ENCODE results near the gene HIF1A. TPM values are rescaled to one million over a fixed set of nuclear protein-coding genes. Genes with fewer than 3 reads are reported as not detected.

Gene HIF1A
- total RNA-seq, 1 donor from 2014 or later = 299 TPM

GRCh38 chr14:61672796-61673195 is 22.5 kb upstream of the HIF1A start:
- H3K36me3 ChIP-seq = no peaks in the 10 kb centered on the region
- Mint-ChIP-seq H3K4me3 (no peak overlapping the region), H3K36me3 (no peaks in the 10 kb centered on the region), H3K27ac (no peak overlapping the region), H3K27me3 (ENCODE audit: insufficient read depth, low read depth) (peaks cover 4% of the 10 kb centered on the region), H3K9me3 (no peaks in the 10 kb centered on the region), H3K4me1 (no peaks in the 10 kb centered on the region)
- H3K9me3 ChIP-seq (ENCODE audit: low read depth) = no peaks in the 10 kb centered on the region
- TF ChIP-seq EZH2phosphoT487 (IDR thresholded peaks at IDR 0.05) (no peak), CTCF (IDR thresholded peaks at IDR 0.05) (no peak), EZH2 (IDR thresholded peaks at IDR 0.05) (no peak)
- no peaks in the 10 kb centered on the region for H3K27me3 ChIP-seq
- H3K27ac ChIP-seq = no peak overlapping the region
- H3F3A ChIP-seq (ENCODE audit: low read depth) = no peaks in the 10 kb centered on the region
- H3K4me1 ChIP-seq = peaks cover 5% of the 10 kb centered on the region
- no peaks in the 10 kb centered on the region for H3K79me2 ChIP-seq (ENCODE audit: low read depth)
- no peak overlapping the region for H3K9ac ChIP-seq
- H3K4me3 ChIP-seq = no peak overlapping the region
- DNase-seq (ENCODE audit: low spot score) = no peak
- H2AFZ ChIP-seq (replicated peaks) = no peak overlapping the region
- H4K20me1 ChIP-seq (ENCODE audit: low read depth) = no peaks in the 10 kb centered on the region
- H3K4me2 ChIP-seq = no peak overlapping the region

GRCh38 chr14:61673305-61673704 is 22.0 kb upstream of the HIF1A start:
- Histone ChIP-seq H3K9me3 (ENCODE audit: low read depth) (no peaks in the 10 kb centered on the region), H4K20me1 (ENCODE audit: low read depth) (no peaks in the 10 kb centered on the region), H3F3A (ENCODE audit: low read depth) (peaks cover 5% of the 10 kb centered on the region), H3K4me3 (no peak overlapping the region), H3K4me1 (peaks cover 7% of the 10 kb centered on the region), H2AFZ (replicated peaks) (no peak overlapping the region), H3K27ac (no peak overlapping the region), H3K79me2 (ENCODE audit: low read depth) (no peaks in the 10 kb centered on the region), H3K27me3 (no peaks in the 10 kb centered on the region), H3K36me3 (no peaks in the 10 kb centered on the region), H3K4me2 (no peak overlapping the region), H3K9ac (no peak overlapping the region)
- Mint-ChIP-seq H3K4me3 (no peak overlapping the region), H3K27me3 (ENCODE audit: insufficient read depth, low read depth) (peaks cover 4% of the 10 kb centered on the region), H3K4me1 (no peaks in the 10 kb centered on the region), H3K9me3 (no peaks in the 10 kb centered on the region), H3K27ac (no peak overlapping the region), H3K36me3 (no peaks in the 10 kb centered on the region)
- DNase-seq (ENCODE audit: low spot score) = no peak
- TF ChIP-seq EZH2 (IDR thresholded peaks at IDR 0.05) = no peak
- no peak for TF ChIP-seq EZH2phosphoT487 (IDR thresholded peaks at IDR 0.05)
- no peak for TF ChIP-seq CTCF (IDR thresholded peaks at IDR 0.05)

- Histone ChIP-seq H3K79me2 (ENCODE audit: low read depth) (no peaks in the 10 kb centered on the region), H3K27me3 (no peaks in the 10 kb centered on the region), H3K4me2 (no peak overlapping the region), H4K20me1 (ENCODE audit: low read depth) (no peaks in the 10 kb centered on the region), H3K27ac (no peak overlapping the region), H2AFZ (replicated peaks) (no peak overlapping the region), H3K9ac (no peak overlapping the region), H3K36me3 (no peaks in the 10 kb centered on the region), H3K4me3 (no peak overlapping the region), H3K9me3 (ENCODE audit: low read depth) (no peaks in the 10 kb centered on the region), H3K4me1 (peaks cover 22% of the 10 kb centered on the region), H3F3A (ENCODE audit: low read depth) (peaks cover 18% of the 10 kb centered on the region)
- Mint-ChIP-seq H3K9me3 (no peaks in the 10 kb centered on the region), H3K27me3 (ENCODE audit: insufficient read depth, low read depth) (peaks cover 4% of the 10 kb centered on the region), H3K4me1 (peaks cover 11% of the 10 kb centered on the region), H3K36me3 (no peaks in the 10 kb centered on the region), H3K4me3 (no peak overlapping the region), H3K27ac (no peak overlapping the region)
- no peak for DNase-seq (ENCODE audit: low spot score)
- TF ChIP-seq EZH2 (IDR thresholded peaks at IDR 0.05) = no peak
- no peak for TF ChIP-seq EZH2phosphoT487 (IDR thresholded peaks at IDR 0.05)
Measured at GRCh38 chr14:61675291-61675690, 20.0 kb upstream of the HIF1A start.

- H3K4me1 ChIP-seq = peaks cover 22% of the 10 kb centered on the region
- Mint-ChIP-seq H3K4me1 (peaks cover 11% of the 10 kb centered on the region), H3K9me3 (no peaks in the 10 kb centered on the region), H3K4me3 (no peak overlapping the region), H3K27ac (no peak overlapping the region), H3K27me3 (ENCODE audit: insufficient read depth, low read depth) (peaks cover 2% of the 10 kb centered on the region), H3K36me3 (no peaks in the 10 kb centered on the region)
- peaks cover 18% of the 10 kb centered on the region for H3F3A ChIP-seq (ENCODE audit: low read depth)
- H3K36me3 ChIP-seq = no peaks in the 10 kb centered on the region
- H3K27ac ChIP-seq = no peak overlapping the region
- no peak for TF ChIP-seq EZH2phosphoT487 (IDR thresholded peaks at IDR 0.05)
- TF ChIP-seq CTCF (IDR thresholded peaks at IDR 0.05) = no peak
- TF ChIP-seq EZH2 (IDR thresholded peaks at IDR 0.05) = no peak
- H3K4me2 ChIP-seq = no peak overlapping the region
- DNase-seq (ENCODE audit: low spot score) = no peak
- H3K79me2 ChIP-seq (ENCODE audit: low read depth) = no peaks in the 10 kb centered on the region
- H3K4me3 ChIP-seq = no peak overlapping the region
- H3K9me3 ChIP-seq (ENCODE audit: low read depth) = no peaks in the 10 kb centered on the region
- H4K20me1 ChIP-seq (ENCODE audit: low read depth) = no peaks in the 10 kb centered on the region
- no peak overlapping the region for H3K9ac ChIP-seq
- H2AFZ ChIP-seq (replicated peaks) = no peak overlapping the region
- H3K27me3 ChIP-seq = no peaks in the 10 kb centered on the region
Measured at GRCh38 chr14:61677479-61677878, 17.8 kb upstream of the HIF1A start.

Data from neural progenitor cell (in vitro differentiated cells).